Astrocyte (in vitro differentiated cells and primary cell): ENCODE results near the gene INPP5A. TPM values are rescaled to one million over a fixed set of nuclear protein-coding genes. Genes with fewer than 3 reads are reported as not detected.

ENCODE experiments used
- DNase-seq: peaks from one replicate; pipeline ENCODE4 v3.0.0-alpha.2; 2010; ENCODE audit warnings: low read depth
- FAIRE-seq: peaks from 2 replicates; lab custom pipeline; 2011; peaks lifted over from hg19 to GRCh38; lab: Jason Lieb, UNC
- H2AFZ ChIP-seq: 2 replicates; pipeline ENCODE4 v1.6.0; 2012; ENCODE audit warnings: low read depth, low read length, inconsistent platforms
- H3K27ac ChIP-seq: 2 replicates; pipeline ENCODE4 v1.5.1; 2011; ENCODE audit warnings: low read depth, low read length, inconsistent platforms
- H3K27me3 ChIP-seq: 2 replicates; pipeline ENCODE4 v1.6.0; 2011; ENCODE audit warnings: low read length, inconsistent platforms; ENCODE audit not compliant: insufficient read depth
- H3K36me3 ChIP-seq: 2 replicates; pipeline ENCODE4 v1.5.1; 2011; ENCODE audit warnings: low read length, inconsistent platforms; ENCODE audit not compliant: insufficient read depth
- H3K4me1 ChIP-seq: 2 replicates; pipeline ENCODE4 v1.5.1; 2011; ENCODE audit warnings: low read length, inconsistent platforms; ENCODE audit not compliant: insufficient read depth
- H3K4me2 ChIP-seq: 2 replicates; pipeline ENCODE4 v1.6.0; 2012; ENCODE audit warnings: low read length, inconsistent platforms
- H3K4me3 ChIP-seq: 2 replicates; pipeline ENCODE4 v1.5.1; 2011; ENCODE audit warnings: low read depth, mild to moderate bottlenecking, low read length, inconsistent platforms; ENCODE audit not compliant: insufficient read depth
- H3K79me2 ChIP-seq: 2 replicates; pipeline ENCODE4 v1.6.0; 2012; ENCODE audit warnings: mild to moderate bottlenecking, low read length, inconsistent platforms; ENCODE audit not compliant: insufficient read depth
- H3K9ac ChIP-seq: 2 replicates; pipeline ENCODE4 v1.6.0; 2012; ENCODE audit warnings: mild to moderate bottlenecking, low read length, inconsistent platforms
- H3K9me3 ChIP-seq: 2 replicates; pipeline ENCODE4 v1.5.1; 2012; ENCODE audit warnings: low read depth, mild to moderate bottlenecking, low read length, inconsistent platforms; ENCODE audit not compliant: insufficient read depth
- H4K20me1 ChIP-seq: 2 replicates; pipeline ENCODE4 v1.6.0; 2012; ENCODE audit warnings: low read length, inconsistent platforms; ENCODE audit not compliant: insufficient read depth
- H3K27ac Mint-ChIP-seq: one replicate; pipeline ENCODE4 v1.8.0; 2021; ENCODE audit warnings: mild to moderate bottlenecking, mixed read lengths; ENCODE audit not compliant: unreplicated experiment
- H3K27me3 Mint-ChIP-seq: one replicate; pipeline ENCODE4 v1.8.0; 2021; ENCODE audit warnings: low read depth, mixed read lengths; ENCODE audit not compliant: unreplicated experiment
- H3K36me3 Mint-ChIP-seq: one replicate; pipeline ENCODE4 v1.8.0; 2021; ENCODE audit warnings: low read depth, mixed read lengths; ENCODE audit not compliant: unreplicated experiment
- H3K4me1 Mint-ChIP-seq: one replicate; pipeline ENCODE4 v1.8.0; 2021; ENCODE audit warnings: low read depth, mixed read lengths; ENCODE audit not compliant: unreplicated experiment
- H3K4me3 Mint-ChIP-seq: one replicate; pipeline ENCODE4 v1.8.0; 2021; ENCODE audit warnings: mild to moderate bottlenecking, moderate library complexity, mixed read lengths; ENCODE audit not compliant: unreplicated experiment
- H3K9me3 Mint-ChIP-seq: one replicate; pipeline ENCODE4 v1.8.0; 2021; ENCODE audit warnings: mild to moderate bottlenecking, mixed read lengths; ENCODE audit not compliant: unreplicated experiment
- CTCF ChIP-seq: IDR thresholded peaks from 2 replicates; pipeline ENCODE4 v1.5.1; 2011; ENCODE audit warnings: low read depth, mild to moderate bottlenecking, inconsistent platforms, low read length, moderate library complexity; ENCODE audit not compliant: insufficient read depth
- EZH2 ChIP-seq: IDR thresholded peaks from 2 replicates; pipeline ENCODE4 v1.6.1; 2012; ENCODE audit warnings: mild to moderate bottlenecking, low read length, inconsistent platforms; ENCODE audit not compliant: insufficient read depth
- total RNA-seq: library from RNA; stranded (reverse); gene quantifications from 2 replicates; pipeline ENCODE4 v1.2.1, GENCODE V29; 2021

INPP5A gene
- total RNA-seq, 1 donor from 2014 or later, result 39.1 TPM

- no peak overlapping the region for H3K4me3 ChIP-seq
- peaks cover 10% of the 10 kb centered on the region for H3K9me3 Mint-ChIP-seq
- no peak overlapping the region for H3K27ac Mint-ChIP-seq
- no peak overlapping the region for H2AFZ ChIP-seq
- FAIRE-seq (no peak), DNase-seq (no peak)
- no peak overlapping the region for H3K27ac ChIP-seq
- H3K9me3 ChIP-seq, result no peaks in the 10 kb centered on the region
- H3K4me1 ChIP-seq, result peaks cover 9% of the 10 kb centered on the region
- H3K36me3 ChIP-seq, result no peaks in the 10 kb centered on the region
- peaks cover 67% of the 10 kb centered on the region for H4K20me1 ChIP-seq
- H3K4me3 Mint-ChIP-seq, result no peak overlapping the region
- no peak for TF ChIP-seq EZH2
- TF ChIP-seq CTCF, result no peak
- H3K4me2 ChIP-seq, result no peak overlapping the region
- H3K27me3 Mint-ChIP-seq, result no peaks in the 10 kb centered on the region
- no peaks in the 10 kb centered on the region for H3K27me3 ChIP-seq
- H3K79me2 ChIP-seq, result peaks cover 24% of the 10 kb centered on the region
- H3K36me3 Mint-ChIP-seq, result peaks cover 12% of the 10 kb centered on the region
- peaks cover 9% of the 10 kb centered on the region for H3K4me1 Mint-ChIP-seq
- H3K9ac ChIP-seq, result no peak overlapping the region
Observed at GRCh38 chr10:132624061-132624846, 86.7 kb downstream of the INPP5A start.

GRCh38 chr10:132624847-132625471, 87.4 kb downstream of the INPP5A start:
- no peak overlapping the region for H3K27ac Mint-ChIP-seq
- Histone ChIP-seq H2AFZ (no peak overlapping the region), H4K20me1 (peaks cover 67% of the 10 kb centered on the region), H3K4me1 (peaks cover 9% of the 10 kb centered on the region), H3K79me2 (peaks cover 31% of the 10 kb centered on the region), H3K9me3 (no peaks in the 10 kb centered on the region), H3K9ac (no peak overlapping the region), H3K36me3 (no peaks in the 10 kb centered on the region), H3K4me2 (no peak overlapping the region), H3K27ac (no peak overlapping the region), H3K4me3 (no peak overlapping the region), H3K27me3 (no peaks in the 10 kb centered on the region)
- H3K4me3 Mint-ChIP-seq, result no peak overlapping the region
- H3K4me1 Mint-ChIP-seq, result peaks cover 9% of the 10 kb centered on the region
- H3K9me3 Mint-ChIP-seq, result peaks cover 10% of the 10 kb centered on the region
- DNase-seq (no peak), FAIRE-seq (no peak)
- H3K36me3 Mint-ChIP-seq, result peaks cover 12% of the 10 kb centered on the region
- no peaks in the 10 kb centered on the region for H3K27me3 Mint-ChIP-seq
- TF ChIP-seq EZH2 (no peak), CTCF (no peak)
